Spleen (tissue), 11 donors: ENCODE results near the gene SH3D19. TPM values are rescaled to one million over a fixed set of nuclear protein-coding genes. Genes with fewer than 3 reads are reported as not detected.
A peak's percentile ranks its signal among the peaks of the same experiment; 100 is the strongest.

Experiments used
- DNase-seq: peaks from one replicate; pipeline ENCODE4 v3.0.0-alpha.2; 2020
- H3K27ac ChIP-seq, 8 donors: fragments of 200-600 bp; sonication (generic) in 7 of 8; 1 replicate in 4 of 8; 2 replicates in 4 of 8; pipeline versions ENCODE4 v1.5.0 to v1.8.0; 2016 to 2021; ENCODE audit warnings: inconsistent platforms in 4 of 8, mild to moderate bottlenecking in 4 of 8, moderate library complexity in 1 of 8
- H3K27me3 ChIP-seq, 7 donors: fragments of 200-600 bp; sonication (generic) in 6 of 7; replicated peaks in 1 of 7; 1 replicate in 4 of 7; 2 replicates in 3 of 7; pipeline versions ENCODE4 v1.5.0 to v1.8.0; 2016 to 2021; ENCODE audit warnings: inconsistent platforms in 3 of 7, mild to moderate bottlenecking in 1 of 7
- H3K36me3 ChIP-seq, 6 donors: fragments of 200-600 bp; sonication (generic) in 5 of 6; 1 replicate in 4 of 6; 2 replicates in 2 of 6; pipeline versions ENCODE4 v1.5.0 to v1.8.0; 2016 to 2021; ENCODE audit warnings: inconsistent platforms in 2 of 6
- H3K4me1 ChIP-seq, 6 donors: fragments of 200-600 bp; sonication (generic) in 5 of 6; 1 replicate in 3 of 6; 2 replicates in 3 of 6; pipeline versions ENCODE4 v1.5.0 to v1.8.0; 2016 to 2021; ENCODE audit warnings: inconsistent platforms in 3 of 6
- H3K4me3 ChIP-seq, 8 donors: fragments of 200-600 bp; sonication (generic) in 7 of 8; 1 replicate in 4 of 8; 2 replicates in 4 of 8; pipeline versions ENCODE4 v1.5.0 to v1.8.0; 2016 to 2021; ENCODE audit warnings: inconsistent platforms in 4 of 8, mild to moderate bottlenecking in 4 of 8, moderate library complexity in 2 of 8
- H3K9me3 ChIP-seq, 8 donors: fragments of 200-600 bp; sonication (generic) in 7 of 8; 1 replicate in 4 of 8; 2 replicates in 4 of 8; pipeline versions ENCODE4 v1.5.0 to v1.8.0; 2016 to 2021; ENCODE audit warnings: inconsistent platforms in 4 of 8
- POLR2A ChIP-seq, 3 donors: fragments of 450-650 bp; IDR thresholded peaks; one replicate each; pipeline ENCODE4 v1.5.1; 2017; ENCODE audit warnings: antibody characterized with exemption in 3 of 3, mild to moderate bottlenecking in 1 of 3
- POLR2AphosphoS5 ChIP-seq, 3 donors: sonication (generic); formaldehyde crosslinking; IDR thresholded peaks; one replicate each; pipeline ENCODE4 v1.5.1; 2017; ENCODE audit warnings: antibody characterized with exemption in 3 of 3
- WGBS, 5 donors: extraction: QIAGEN DNeasy Blood & Tissue Kit in 3 of 5; methylation state at CpG; one replicate each; pipeline versions ENCODE4 v1.1.5 to v1.1.7; 2013 to 2018; 5-methylcytosine and 5-hydroxymethylcytosine counted together
- intact Hi-C: fragments of 100-400 bp; cut with DNase I; formaldehyde crosslinking; loops from one replicate; pipeline ENCODE4 v1.15.0; 2023; ENCODE audit warnings: low total_unique reads
- polyA plus RNA-seq, 3 donors: library from polyadenylated mRNA; stranded (reverse); fragments of 200-250 nt; gene quantifications; one replicate each; pipeline ENCODE4 v1.2.1, GENCODE V29; 2013
- total RNA-seq, 7 donors: library from RNA; depleted of rRNA in 3 of 7; stranded (reverse); fragments of >200 nt in 3 of 7; fragmentation: NEBNext Ultra II Directional in 4 of 7; extraction: Animal tissue kit (Norgen Biotek cat#: 25700) in 4 of 7; gene quantifications; one replicate each; pipeline versions ENCODE4 v1.1.0 to v1.2.1, GENCODE V29; 2016 to 2021
- TF ChIP-seq, protein P1 (sequence below), 11 experiments: fragments of 200-600 bp in 7 of 11; fragments of 450-650 bp in 4 of 11; sonication (generic) in 4 of 11; IDR thresholded peaks in 8 of 11; conservative IDR thresholded peaks in 3 of 11; 1 replicate in 7 of 11; 2 replicates in 4 of 11; pipeline versions ENCODE4 v1.4.0 to v1.8.0; 2016 to 2021; ENCODE audit warnings: antibody characterized with exemption in 11 of 11, inconsistent platforms in 4 of 11, mild to moderate bottlenecking in 1 of 11
- donor health status: healthy with polysubstance abuse.
- donor health status: DM: no; HTN: no; CAD: no; lungs with moderate emphysema.
- donor health status: DM: no; HTN: no; CAD: no.
- donor health status: Bipolar disorder and iron deficiency.
- donor health status: healthy.
- donor health status: DM: no; HTN: no; CAD: no.
- donor health status: DM: yes; HTN: yes; CAD: no.

SH3D19 gene
- total and polyA plus RNA-seq, 10 donors: 3.0 to 33.3 (median 14.7) TPM

DNA sequence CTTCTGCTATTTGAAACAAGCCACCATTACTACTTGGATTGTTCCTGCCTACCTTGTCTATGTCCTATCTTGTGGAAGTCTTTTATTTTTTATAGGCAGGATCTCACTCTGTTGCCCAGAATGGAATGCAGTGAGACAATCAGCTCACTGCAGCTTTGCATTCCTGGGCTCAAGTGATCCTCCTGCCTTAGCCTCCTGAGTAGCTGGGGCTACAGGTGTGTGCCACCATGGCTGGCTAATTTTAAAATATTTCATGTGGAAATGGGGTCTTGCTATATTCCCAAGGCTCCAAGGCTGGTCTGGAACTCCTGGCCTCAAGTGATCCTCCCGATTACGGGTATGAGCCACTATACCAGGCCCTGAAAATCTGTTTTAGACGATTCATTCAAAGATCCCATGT lies 218.3 kb downstream of the SH3D19 start:
- intact Hi-C loops: no loop called here
- WGBS, 5 donors: 96 to 99% (median 97%) methylated on average over 3 of the region's 3 CpGs
- Histone ChIP-seq H3K27me3 (no peaks in the 10 kb centered on the region), H3K27ac (no peak overlapping the region), H3K4me1 (peaks cover under 1 to 19% (median 11%) of the 10 kb centered on the region in 6 donors), H3K36me3 (peaks cover 4 to 98% (median 62%) of the 10 kb centered on the region in 6 donors), H3K9me3 (no peaks in the 10 kb centered on the region), H3K4me3 (no peak overlapping the region)
- no peak for DNase-seq
- TF ChIP-seq POLR2A (IDR thresholded peaks at IDR 0.05) (no peak), POLR2AphosphoS5 (IDR thresholded peaks at IDR 0.05) (peak in 1 of 3 donors; percentile 3)

DNA sequence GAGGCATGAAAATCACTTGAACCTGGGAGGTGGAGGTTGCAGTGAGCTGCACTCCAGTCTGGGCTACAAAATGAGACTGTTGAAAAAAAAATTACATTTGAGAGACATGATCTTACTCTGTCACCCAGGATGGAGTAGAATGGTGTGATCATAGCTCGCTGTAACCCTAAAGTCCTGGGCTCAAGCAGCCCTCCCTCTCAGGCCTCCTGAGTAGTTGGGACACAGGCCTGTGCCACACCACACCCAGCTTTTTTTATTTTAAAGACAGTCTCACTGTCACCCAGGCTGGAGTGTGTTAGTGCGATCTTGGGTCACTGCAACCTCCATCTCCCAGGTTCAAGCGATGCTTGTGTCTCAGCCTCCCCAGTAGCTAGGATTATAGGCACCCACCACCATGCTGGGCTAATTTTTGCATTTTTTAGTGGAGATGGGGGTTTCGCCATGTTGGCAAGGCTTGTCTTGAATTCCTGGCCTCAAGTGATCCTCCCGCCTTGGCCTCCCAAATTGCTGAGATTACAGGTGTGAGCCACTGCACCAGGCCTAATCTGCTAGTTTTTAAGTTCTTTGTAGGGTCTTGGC lies 219.9 kb downstream of the SH3D19 start:
- intact Hi-C loops: no loop called here
- H3K36me3 ChIP-seq: peaks cover 4 to 100% (median 72%) of the 10 kb centered on the region in 6 donors
- H3K9me3 ChIP-seq: no peaks in the 10 kb centered on the region
- WGBS, 5 donors: 93 to 99% (median 98%) methylated on average over 3 to 5 of the region's 5 CpGs
- H3K4me3 ChIP-seq: no peak overlapping the region
- TF ChIP-seq, protein P1, sequence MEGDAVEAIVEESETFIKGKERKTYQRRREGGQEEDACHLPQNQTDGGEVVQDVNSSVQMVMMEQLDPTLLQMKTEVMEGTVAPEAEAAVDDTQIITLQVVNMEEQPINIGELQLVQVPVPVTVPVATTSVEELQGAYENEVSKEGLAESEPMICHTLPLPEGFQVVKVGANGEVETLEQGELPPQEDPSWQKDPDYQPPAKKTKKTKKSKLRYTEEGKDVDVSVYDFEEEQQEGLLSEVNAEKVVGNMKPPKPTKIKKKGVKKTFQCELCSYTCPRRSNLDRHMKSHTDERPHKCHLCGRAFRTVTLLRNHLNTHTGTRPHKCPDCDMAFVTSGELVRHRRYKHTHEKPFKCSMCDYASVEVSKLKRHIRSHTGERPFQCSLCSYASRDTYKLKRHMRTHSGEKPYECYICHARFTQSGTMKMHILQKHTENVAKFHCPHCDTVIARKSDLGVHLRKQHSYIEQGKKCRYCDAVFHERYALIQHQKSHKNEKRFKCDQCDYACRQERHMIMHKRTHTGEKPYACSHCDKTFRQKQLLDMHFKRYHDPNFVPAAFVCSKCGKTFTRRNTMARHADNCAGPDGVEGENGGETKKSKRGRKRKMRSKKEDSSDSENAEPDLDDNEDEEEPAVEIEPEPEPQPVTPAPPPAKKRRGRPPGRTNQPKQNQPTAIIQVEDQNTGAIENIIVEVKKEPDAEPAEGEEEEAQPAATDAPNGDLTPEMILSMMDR (IDR thresholded peaks at IDR 0.05 in 8 of 11, conservative IDR thresholded peaks at IDR 0.05 in 3 of 11): no peak
- peak in 1 of 3 donors; percentile 22 for TF ChIP-seq POLR2AphosphoS5 (IDR thresholded peaks at IDR 0.05)
- no peak overlapping the region for H3K27ac ChIP-seq
- H3K4me1 ChIP-seq: peaks cover 15 to 34% (median 26%) of the 10 kb centered on the region in 6 donors
- no peaks in the 10 kb centered on the region for H3K27me3 ChIP-seq
- DNase-seq: no peak

DNA sequence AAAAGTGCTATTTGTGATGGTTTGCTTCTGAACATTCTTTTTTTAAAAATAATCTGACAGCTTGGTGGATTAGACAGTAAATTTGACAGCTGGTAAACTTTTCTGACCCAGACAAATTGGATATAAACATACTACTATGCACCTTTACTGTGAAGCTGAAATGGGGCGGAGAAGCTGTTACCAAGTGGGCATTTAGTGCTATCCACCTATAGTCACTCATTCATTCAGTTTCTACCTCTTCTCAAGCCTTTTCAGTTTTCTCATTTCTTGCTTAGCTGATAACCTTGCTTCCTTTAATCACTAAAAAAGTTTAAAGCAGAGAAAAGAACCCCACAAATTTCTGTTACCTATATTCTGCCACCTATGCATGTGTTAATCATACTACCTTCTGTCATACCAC lies 220.8 kb downstream of the SH3D19 start:
- Histone ChIP-seq H3K27ac (no peak overlapping the region), H3K4me1 (peaks cover 15 to 42% (median 31%) of the 10 kb centered on the region in 6 donors), H3K36me3 (peaks cover 4 to 94% (median 69%) of the 10 kb centered on the region in 6 donors), H3K27me3 (no peaks in the 10 kb centered on the region), H3K4me3 (no peak overlapping the region), H3K9me3 (no peaks in the 10 kb centered on the region)
- no peak for DNase-seq
- WGBS, 5 donors: 90 to 100% (median 97%) methylated on average over 1 of the region's 1 CpG
- intact Hi-C loops: no loop called here
- TF ChIP-seq, protein P1 (IDR thresholded peaks at IDR 0.05 in 8 of 11, conservative IDR thresholded peaks at IDR 0.05 in 3 of 11): no peak
- TF ChIP-seq POLR2AphosphoS5 (IDR thresholded peaks at IDR 0.05) (no peak), POLR2A (IDR thresholded peaks at IDR 0.05) (no peak)

DNA sequence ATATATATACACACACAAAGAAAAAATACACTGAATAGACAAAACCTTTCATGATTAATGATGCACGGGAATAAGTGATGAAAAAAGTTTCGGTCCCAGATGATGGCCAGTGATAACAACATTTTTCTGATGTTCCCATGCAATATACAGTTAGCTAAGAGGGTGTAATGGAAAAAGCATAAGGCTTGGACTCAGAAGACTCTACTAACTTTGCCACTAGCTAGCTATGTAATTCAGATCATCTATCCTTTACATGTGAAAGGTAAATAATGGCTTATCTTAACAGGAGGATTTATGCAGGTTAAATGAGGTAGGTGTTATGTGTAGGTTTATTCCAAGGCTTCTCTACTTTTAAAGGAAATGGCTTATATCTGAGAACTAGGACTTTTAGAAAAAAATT lies 221.6 kb downstream of the SH3D19 start:
- H3K4me3 ChIP-seq: no peak overlapping the region
- no peak overlapping the region for H3K27ac ChIP-seq
- H3K4me1 ChIP-seq: peaks cover 15 to 46% (median 36%) of the 10 kb centered on the region in 6 donors
- intact Hi-C loops: no loop called here
- WGBS, 5 donors: 81 to 94% (median 89%) methylated on average over 2 of the region's 2 CpGs
- no peak for DNase-seq
- H3K9me3 ChIP-seq: no peaks in the 10 kb centered on the region
- H3K27me3 ChIP-seq: no peaks in the 10 kb centered on the region
- H3K36me3 ChIP-seq: peaks cover 4 to 85% (median 69%) of the 10 kb centered on the region in 6 donors
- TF ChIP-seq POLR2AphosphoS5 (IDR thresholded peaks at IDR 0.05) (no peak), POLR2A (IDR thresholded peaks at IDR 0.05) (no peak)
- TF ChIP-seq, protein P1 (IDR thresholded peaks at IDR 0.05 in 8 of 11, conservative IDR thresholded peaks at IDR 0.05 in 3 of 11): no peak
